Sigmoid colon (tissue), 7 donors: ENCODE data around the gene WSB1. TPM values are rescaled to one million over a fixed set of nuclear protein-coding genes. Genes with fewer than 3 reads are reported as not detected.
A peak's percentile ranks its signal among the peaks of the same experiment; 100 is the strongest.

Experiments
- DNase-seq: peaks from one replicate; pipeline ENCODE4 v3.0.0-alpha.2; 2019
- H3K27ac ChIP-seq, 4 donors: fragments of 200-600 bp; sonication (generic); one replicate each; pipeline ENCODE4 v1.5.1; 2016 to 2019; ENCODE audit warnings: mild to moderate bottlenecking in 1 of 4
- H3K27me3 ChIP-seq, 3 donors: fragments of 200-600 bp; sonication (generic); one replicate each; pipeline ENCODE4 v1.5.1; 2019; ENCODE audit warnings: mild to moderate bottlenecking in 1 of 3
- H3K36me3 ChIP-seq, 4 donors: fragments of 200-600 bp; sonication (generic); one replicate each; pipeline ENCODE4 v1.5.1; 2016 to 2019
- H3K4me1 ChIP-seq, 4 donors: fragments of 200-600 bp; sonication (generic); one replicate each; pipeline ENCODE4 v1.5.1; 2017 to 2019
- H3K4me3 ChIP-seq, 4 donors: fragments of 200-600 bp; sonication (generic); one replicate each; pipeline ENCODE4 v1.5.1; 2017 to 2019; ENCODE audit warnings: mild to moderate bottlenecking in 2 of 4, moderate library complexity in 1 of 4
- H3K9me3 ChIP-seq, 4 donors: fragments of 200-600 bp in 3 of 4; sonication (generic) in 3 of 4; one replicate each; pipeline versions ENCODE4 v1.5.1 to v1.6.1; 2013 to 2019
- EP300 ChIP-seq, 4 donors: sonication (generic); formaldehyde crosslinking; IDR thresholded peaks; one replicate each; pipeline ENCODE4 v1.6.1; 2017; ENCODE audit warnings: antibody characterized with exemption in 4 of 4
- POLR2A ChIP-seq, 2 donors: fragments of 450-650 bp; IDR thresholded peaks; one replicate each; pipeline ENCODE4 v1.6.1; 2016; ENCODE audit warnings: antibody characterized with exemption in 2 of 2, mild to moderate bottlenecking in 2 of 2, moderate library complexity in 2 of 2
- POLR2AphosphoS5 ChIP-seq, 4 donors: sonication (generic); formaldehyde crosslinking; IDR thresholded peaks; one replicate each; pipeline ENCODE4 v1.6.1; 2017; ENCODE audit warnings: antibody characterized with exemption in 4 of 4
- WGBS, 2 donors: extraction: QIAGEN DNeasy Blood & Tissue Kit; methylation state at CpG; one replicate each; pipeline ENCODE4 v1.1.7; 2013; 5-methylcytosine and 5-hydroxymethylcytosine counted together
- intact Hi-C: fragments of 100-400 bp; cut with DNase I; formaldehyde crosslinking; loops from one replicate; pipeline ENCODE4 v1.15.1; 2023
- polyA plus RNA-seq, 3 donors: library from polyadenylated mRNA; stranded (reverse); fragments of 200-250 nt; gene quantifications; one replicate each; pipeline ENCODE4 v1.2.3, GENCODE V29; 2013
- total RNA-seq, 4 donors: library from RNA; depleted of rRNA; stranded (reverse); fragments of >200 nt; gene quantifications; one replicate each; pipeline ENCODE4 v1.1.0, GENCODE V29; 2016
- TF ChIP-seq, protein P1 (sequence below), 4 experiments: fragments of 450-650 bp in 3 of 4; fragments of 200-600 bp in 1 of 4; IDR thresholded peaks; one replicate each; pipeline ENCODE4 v1.5.1; 2016 to 2019; ENCODE audit warnings: antibody characterized with exemption in 4 of 4, mild to moderate bottlenecking in 3 of 4, moderate library complexity in 2 of 4
- donor health status: healthy with polysubstance abuse.
- donor health status: Bipolar disorder and iron deficiency.
- donor health status: healthy.

Gene WSB1, protein sequence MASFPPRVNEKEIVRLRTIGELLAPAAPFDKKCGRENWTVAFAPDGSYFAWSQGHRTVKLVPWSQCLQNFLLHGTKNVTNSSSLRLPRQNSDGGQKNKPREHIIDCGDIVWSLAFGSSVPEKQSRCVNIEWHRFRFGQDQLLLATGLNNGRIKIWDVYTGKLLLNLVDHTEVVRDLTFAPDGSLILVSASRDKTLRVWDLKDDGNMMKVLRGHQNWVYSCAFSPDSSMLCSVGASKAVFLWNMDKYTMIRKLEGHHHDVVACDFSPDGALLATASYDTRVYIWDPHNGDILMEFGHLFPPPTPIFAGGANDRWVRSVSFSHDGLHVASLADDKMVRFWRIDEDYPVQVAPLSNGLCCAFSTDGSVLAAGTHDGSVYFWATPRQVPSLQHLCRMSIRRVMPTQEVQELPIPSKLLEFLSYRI
- total RNA-seq: 100 to 1,000 TPM; 111 to 240 (median 188) TPM
- polyA plus RNA-seq: 10 to 100 TPM; 23.4 to 65.2 (median 26.4) TPM

DNA sequence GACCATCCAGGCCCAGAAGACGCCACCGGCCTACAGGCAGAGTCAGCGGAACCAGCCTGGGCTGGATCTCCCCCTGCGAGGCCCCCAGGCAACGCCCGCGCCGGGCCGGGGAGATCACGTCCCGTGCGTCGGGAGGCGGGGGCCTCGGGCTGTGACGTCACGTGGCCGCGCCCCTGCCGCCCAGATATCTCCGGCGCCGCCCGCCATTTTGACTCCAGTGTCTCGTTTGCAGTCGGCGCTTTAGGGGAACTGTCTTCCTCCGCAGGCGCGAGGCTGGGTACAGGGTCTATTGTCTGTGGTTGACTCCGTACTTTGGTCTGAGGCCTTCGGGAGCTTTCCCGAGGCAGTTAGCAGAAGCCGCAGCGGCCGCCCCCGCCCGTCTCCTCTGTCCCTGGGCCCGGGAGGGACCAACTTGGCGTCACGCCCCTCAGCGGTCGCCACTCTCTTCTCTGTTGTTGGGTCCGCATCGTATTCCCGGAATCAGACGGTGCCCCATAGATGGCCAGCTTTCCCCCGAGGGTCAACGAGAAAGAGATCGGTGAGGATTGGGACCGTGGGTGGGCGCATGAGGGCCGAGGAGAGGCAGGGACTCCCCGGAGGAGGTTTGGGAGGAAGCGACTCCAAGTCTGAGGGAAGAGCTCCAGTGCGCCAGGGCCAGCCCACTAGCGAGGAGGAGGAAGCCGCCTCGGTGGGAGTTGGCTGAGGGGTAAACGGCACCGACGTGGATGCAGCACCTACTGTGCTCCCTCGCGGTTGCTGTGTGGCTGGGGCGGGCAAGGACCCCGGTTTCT, at the start of gene WSB1:
TSS of gene WSB1 (plus strand) at position 217 of the 791 bp plus-strand sequence. CDS start at position 499, 282 bp downstream.
- H3K36me3 ChIP-seq: no peaks in the 10 kb centered on the region

DNA sequence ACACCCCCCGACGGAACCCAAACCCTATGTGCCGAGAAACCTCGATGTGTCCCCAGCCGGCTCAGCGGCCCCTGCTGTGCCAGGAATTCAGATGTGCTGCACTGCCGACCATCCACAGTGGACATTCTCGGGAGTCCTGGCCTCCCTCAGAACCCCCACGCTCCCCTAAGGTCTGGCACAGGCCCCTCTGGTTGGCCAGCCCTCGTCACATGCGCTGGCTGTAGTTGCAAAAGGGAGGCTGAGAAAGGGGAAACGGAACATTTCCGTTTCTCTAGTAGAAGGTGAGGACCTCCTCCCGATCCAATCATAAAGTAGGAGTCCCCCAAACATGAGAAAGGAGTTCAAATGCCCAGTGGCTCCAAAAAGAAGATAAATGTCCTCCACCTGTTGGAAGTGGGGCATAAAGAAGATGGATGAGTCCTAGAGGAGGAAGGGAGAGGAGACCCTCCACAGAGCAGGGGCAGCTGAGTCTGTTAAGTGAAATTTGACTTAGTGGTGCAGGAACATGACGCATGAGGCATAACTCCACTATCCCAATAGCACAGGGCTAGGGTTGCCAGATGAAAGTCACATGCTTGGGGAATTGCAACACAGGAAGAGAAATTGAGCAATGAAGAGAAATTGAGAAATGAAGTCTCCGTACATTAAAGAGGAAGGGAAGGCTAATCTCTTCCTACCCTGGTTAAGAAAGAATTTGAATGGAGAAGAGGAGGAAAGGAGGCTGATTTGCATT, 49.3 kb upstream of the WSB1 start:
- Histone ChIP-seq H3K36me3 (no peaks in the 10 kb centered on the region), H3K4me1 (peaks cover 0 to 51% (median 45%) of the 10 kb centered on the region in 4 donors), H3K9me3 (no peaks in the 10 kb centered on the region), H3K27me3 (no peaks in the 10 kb centered on the region), H3K4me3 (no peak overlapping the region), H3K27ac (peak overlapping the region; percentile 83 to 84 (median 83))
- 74 to 83% methylated on average over 16 of the region's 16 CpGs for WGBS, 2 donors
- peak; percentile 56 to 92 (median 89) for TF ChIP-seq POLR2AphosphoS5 (IDR thresholded peaks at IDR 0.05)
- peak; percentile 70 to 93 (median 89) for TF ChIP-seq EP300 (IDR thresholded peaks at IDR 0.05)
- TF ChIP-seq, protein P1, sequence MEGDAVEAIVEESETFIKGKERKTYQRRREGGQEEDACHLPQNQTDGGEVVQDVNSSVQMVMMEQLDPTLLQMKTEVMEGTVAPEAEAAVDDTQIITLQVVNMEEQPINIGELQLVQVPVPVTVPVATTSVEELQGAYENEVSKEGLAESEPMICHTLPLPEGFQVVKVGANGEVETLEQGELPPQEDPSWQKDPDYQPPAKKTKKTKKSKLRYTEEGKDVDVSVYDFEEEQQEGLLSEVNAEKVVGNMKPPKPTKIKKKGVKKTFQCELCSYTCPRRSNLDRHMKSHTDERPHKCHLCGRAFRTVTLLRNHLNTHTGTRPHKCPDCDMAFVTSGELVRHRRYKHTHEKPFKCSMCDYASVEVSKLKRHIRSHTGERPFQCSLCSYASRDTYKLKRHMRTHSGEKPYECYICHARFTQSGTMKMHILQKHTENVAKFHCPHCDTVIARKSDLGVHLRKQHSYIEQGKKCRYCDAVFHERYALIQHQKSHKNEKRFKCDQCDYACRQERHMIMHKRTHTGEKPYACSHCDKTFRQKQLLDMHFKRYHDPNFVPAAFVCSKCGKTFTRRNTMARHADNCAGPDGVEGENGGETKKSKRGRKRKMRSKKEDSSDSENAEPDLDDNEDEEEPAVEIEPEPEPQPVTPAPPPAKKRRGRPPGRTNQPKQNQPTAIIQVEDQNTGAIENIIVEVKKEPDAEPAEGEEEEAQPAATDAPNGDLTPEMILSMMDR (IDR thresholded peaks at IDR 0.05): no peak
- intact Hi-C loops: loop anchor here (1.0 kb wide), 2 partner anchors 50 to 89 kb away; partner anchors contain the start of gene WSB1
- DNase-seq: peak; percentile 91

More for the DNA sequence above, at the start of gene WSB1:
- Histone ChIP-seq H3K27me3 (no peaks in the 10 kb centered on the region), H3K4me1 (peaks cover 0 to 41% (median 34%) of the 10 kb centered on the region in 4 donors), H3K4me3 (peak within 1 kb of the TSS; percentile 67 to 87 (median 81)), H3K27ac (peak within 1 kb of the TSS; percentile 98 to 100 (median 100)), H3K9me3 (no peaks in the 10 kb centered on the region)
- 0% methylated on average over 66 of the region's 66 CpGs for WGBS, 2 donors
- TF ChIP-seq EP300 (IDR thresholded peaks at IDR 0.05): peak in 3 of 4 donors; percentile 4 to 82 (median 79)
- TF ChIP-seq, protein P1 (IDR thresholded peaks at IDR 0.05): no peak
- TF ChIP-seq POLR2AphosphoS5 (IDR thresholded peaks at IDR 0.05): peak; percentile 99 to 100 (median 100)
- peak; percentile 98 to 99 for TF ChIP-seq POLR2A (IDR thresholded peaks at IDR 0.05)
- peak; percentile 97 for DNase-seq
- intact Hi-C loops: loop anchor here (1.0 to 2.0 kb wide), 3 partner anchors 21 to 49 kb away; no protein-coding TSS in a partner anchor

- Histone ChIP-seq H3K9me3 (no peaks in the 10 kb centered on the region), H3K4me3 (no peak overlapping the region), H3K27ac (peak overlapping the region; percentile 83 to 84 (median 83)), H3K4me1 (peaks cover 0 to 51% (median 45%) of the 10 kb centered on the region in 4 donors), H3K27me3 (no peaks in the 10 kb centered on the region), H3K36me3 (no peaks in the 10 kb centered on the region)
- intact Hi-C loops: loop anchor here (1.0 kb wide), 2 partner anchors 49 to 88 kb away; partner anchors contain the start of gene WSB1
- TF ChIP-seq POLR2A (IDR thresholded peaks at IDR 0.05) (no peak), POLR2AphosphoS5 (IDR thresholded peaks at IDR 0.05) (peak in 2 of 4 donors; percentile 3 to 36), EP300 (IDR thresholded peaks at IDR 0.05) (no peak)
- TF ChIP-seq, protein P1 (IDR thresholded peaks at IDR 0.05): peak; percentile 63 to 74 (median 72)
- WGBS, 2 donors: 11% methylated on average over 7 of the region's 7 CpGs
- DNase-seq: peak; percentile 93
Measured at GRCh38 chr17:27245230-27245696, 48.7 kb upstream of the WSB1 start.

DNA sequence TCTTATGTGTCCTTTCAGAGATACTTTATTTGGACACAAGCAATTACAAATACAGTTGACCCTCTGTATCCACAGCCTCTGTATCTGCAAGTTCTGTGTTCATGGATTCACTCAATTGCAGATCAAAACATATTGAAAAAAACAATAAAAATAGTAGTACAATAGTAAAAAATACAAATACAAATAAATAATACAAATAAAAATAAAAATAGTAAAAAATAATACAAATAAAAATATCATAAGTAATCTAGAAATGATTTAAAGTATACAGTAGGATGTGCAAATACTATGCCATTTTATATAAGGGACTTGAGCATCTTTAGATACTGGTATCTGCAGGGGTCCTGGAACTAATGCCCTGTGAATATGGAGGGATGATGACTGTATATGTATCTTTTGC, 47.4 kb upstream of the WSB1 start:
- Histone ChIP-seq H3K4me3 (no peak overlapping the region), H3K4me1 (peaks cover 0 to 54% (median 47%) of the 10 kb centered on the region in 4 donors), H3K27ac (peak overlapping the region; percentile 83 to 84 (median 83)), H3K27me3 (no peaks in the 10 kb centered on the region), H3K36me3 (no peaks in the 10 kb centered on the region), H3K9me3 (no peaks in the 10 kb centered on the region)
- intact Hi-C loops: no loop called here
- TF ChIP-seq EP300 (IDR thresholded peaks at IDR 0.05) (no peak), POLR2AphosphoS5 (IDR thresholded peaks at IDR 0.05) (no peak), POLR2A (IDR thresholded peaks at IDR 0.05) (no peak)
- TF ChIP-seq, protein P1 (IDR thresholded peaks at IDR 0.05): no peak
- no peak for DNase-seq
